Coronary artery (tissue), 2 donors: ENCODE results near the gene SLC43A1.

Experiments used
- DNase-seq: peaks from one replicate; pipeline ENCODE4 v3.0.0-alpha.2; 2017; ENCODE audit warnings: low spot score
- H3K27ac ChIP-seq, 2 donors: fragments of 200-600 bp; sonication (generic); one replicate each; pipeline ENCODE4 v1.5.1; 2016 to 2019
- H3K4me3 ChIP-seq: fragments of 200-600 bp; sonication (generic); 2 replicates; pipeline ENCODE4 v1.5.1; 2016; ENCODE audit warnings: mild to moderate bottlenecking, moderate library complexity
- TF ChIP-seq, protein P1 (sequence below): fragments of 200-600 bp; sonication (generic); IDR thresholded peaks from one replicate; pipeline ENCODE4 v1.5.1; 2019; ENCODE audit warnings: antibody characterized with exemption

Gene SLC43A1

DNA sequence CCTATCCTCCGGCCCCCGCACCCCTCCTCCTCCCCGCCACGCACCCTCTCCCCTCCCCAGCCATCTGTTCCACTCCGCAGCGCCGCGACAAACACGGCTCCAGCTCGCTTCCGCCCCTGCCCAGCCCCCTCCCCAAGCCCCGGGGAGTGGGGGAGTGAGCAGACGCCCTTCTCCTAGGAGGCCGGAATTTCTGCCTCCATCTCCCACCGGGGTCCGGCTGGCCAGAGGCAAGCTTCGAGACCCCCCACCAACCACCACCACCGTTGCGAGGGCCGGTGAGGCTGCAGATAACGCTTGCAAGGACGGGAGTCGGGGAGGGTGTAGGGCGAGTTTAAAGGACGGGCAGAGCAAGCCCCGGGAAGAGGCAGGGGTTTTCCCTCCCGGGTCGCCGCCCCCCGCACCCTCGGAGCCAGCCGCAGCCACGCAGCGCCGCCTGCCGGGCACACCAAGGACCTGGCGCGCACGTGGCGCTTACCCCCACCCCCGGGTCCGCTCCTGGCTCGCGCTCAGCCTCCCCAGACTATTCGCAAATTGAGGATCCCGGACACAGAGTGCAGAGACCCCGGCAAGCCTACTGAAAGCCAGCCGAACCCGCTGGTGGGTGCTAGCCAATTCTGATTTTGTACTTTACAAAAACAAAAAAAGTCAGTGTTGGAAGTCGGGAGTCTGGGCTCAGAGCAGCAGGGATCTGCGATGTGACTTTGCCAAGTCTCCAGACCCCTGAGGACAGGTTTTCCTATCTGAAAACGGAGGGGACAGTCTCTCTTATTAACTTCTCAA is 32.5 kb downstream of the SLC43A1 start:
- no peak for DNase-seq

DNA sequence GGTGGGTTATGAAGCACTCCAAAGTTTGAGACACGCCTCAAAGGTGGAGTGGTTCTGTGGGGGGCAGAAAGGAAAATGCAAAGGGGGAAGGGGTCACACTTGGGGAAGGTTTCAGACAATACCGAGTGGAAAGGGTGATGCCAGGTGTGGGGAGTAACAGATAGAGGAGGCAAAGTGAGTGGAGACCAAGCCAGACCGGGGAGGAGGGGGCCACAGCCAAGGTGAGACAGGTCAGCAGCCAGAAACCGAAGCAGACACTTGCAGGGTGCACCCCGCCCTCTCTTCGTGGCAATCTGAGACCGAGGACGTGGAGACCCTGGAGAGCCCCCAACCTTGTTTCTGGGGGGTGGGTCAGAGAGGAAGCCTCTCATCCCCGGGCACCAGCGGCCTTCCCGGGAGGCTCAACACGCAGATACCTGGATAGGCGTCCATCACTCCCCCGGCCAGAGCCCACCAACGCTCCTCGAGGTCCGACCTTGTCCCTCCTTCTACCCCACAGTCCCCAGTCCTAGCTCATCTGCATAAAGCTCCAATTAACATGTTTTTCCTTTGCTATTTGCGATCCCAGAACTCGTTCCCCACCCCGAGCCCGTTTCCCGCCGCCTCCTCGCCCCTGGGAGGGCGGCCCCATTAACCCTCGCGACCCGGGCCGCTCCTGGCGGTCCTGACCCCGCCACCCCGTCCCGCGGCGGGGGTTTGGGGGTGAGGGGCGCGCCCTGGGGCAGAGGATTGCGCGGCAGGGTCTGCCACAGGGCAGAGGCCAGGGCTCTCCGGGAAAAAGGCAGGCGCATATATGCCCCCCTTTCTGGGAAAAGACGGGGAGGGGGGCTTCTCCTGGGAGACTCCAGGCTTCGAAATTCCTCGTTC is 33.4 kb downstream of the SLC43A1 start:
- TF ChIP-seq, protein P1, sequence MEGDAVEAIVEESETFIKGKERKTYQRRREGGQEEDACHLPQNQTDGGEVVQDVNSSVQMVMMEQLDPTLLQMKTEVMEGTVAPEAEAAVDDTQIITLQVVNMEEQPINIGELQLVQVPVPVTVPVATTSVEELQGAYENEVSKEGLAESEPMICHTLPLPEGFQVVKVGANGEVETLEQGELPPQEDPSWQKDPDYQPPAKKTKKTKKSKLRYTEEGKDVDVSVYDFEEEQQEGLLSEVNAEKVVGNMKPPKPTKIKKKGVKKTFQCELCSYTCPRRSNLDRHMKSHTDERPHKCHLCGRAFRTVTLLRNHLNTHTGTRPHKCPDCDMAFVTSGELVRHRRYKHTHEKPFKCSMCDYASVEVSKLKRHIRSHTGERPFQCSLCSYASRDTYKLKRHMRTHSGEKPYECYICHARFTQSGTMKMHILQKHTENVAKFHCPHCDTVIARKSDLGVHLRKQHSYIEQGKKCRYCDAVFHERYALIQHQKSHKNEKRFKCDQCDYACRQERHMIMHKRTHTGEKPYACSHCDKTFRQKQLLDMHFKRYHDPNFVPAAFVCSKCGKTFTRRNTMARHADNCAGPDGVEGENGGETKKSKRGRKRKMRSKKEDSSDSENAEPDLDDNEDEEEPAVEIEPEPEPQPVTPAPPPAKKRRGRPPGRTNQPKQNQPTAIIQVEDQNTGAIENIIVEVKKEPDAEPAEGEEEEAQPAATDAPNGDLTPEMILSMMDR = no peak
- DNase-seq = no peak
- Histone ChIP-seq H3K27ac (no peak overlapping the region), H3K4me3 (peak overlapping the region; percentile 55)

More for the DNA sequence above, 32.5 kb downstream of the SLC43A1 start:
- TF ChIP-seq, protein P1 = peak; percentile 30
- Histone ChIP-seq H3K27ac (no peak overlapping the region), H3K4me3 (peak overlapping the region; percentile 55)

DNA sequence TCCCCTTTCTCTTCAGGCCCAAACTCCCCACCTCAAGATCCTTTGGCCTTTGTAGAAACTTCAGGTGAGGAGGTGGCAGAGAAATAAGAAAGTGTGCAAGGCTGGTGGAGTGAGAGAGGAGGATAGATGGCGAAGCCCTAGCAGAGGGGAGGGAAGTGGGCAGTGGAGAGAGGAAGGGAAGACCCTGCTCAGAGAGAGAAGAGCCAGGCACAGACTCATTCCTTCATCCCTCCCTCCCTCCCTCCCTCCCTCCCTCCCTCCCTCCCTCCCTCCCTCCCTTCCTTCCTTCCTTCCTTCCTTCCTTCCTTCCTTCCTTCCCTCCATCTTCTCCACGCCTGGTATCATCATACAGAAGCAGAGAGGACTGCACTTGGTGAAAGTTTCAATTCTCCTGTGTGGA is 34.2 kb downstream of the SLC43A1 start:
- Histone ChIP-seq H3K4me3 (no peak overlapping the region), H3K27ac (no peak overlapping the region)
- TF ChIP-seq, protein P1 = no peak
- no peak for DNase-seq

DNA sequence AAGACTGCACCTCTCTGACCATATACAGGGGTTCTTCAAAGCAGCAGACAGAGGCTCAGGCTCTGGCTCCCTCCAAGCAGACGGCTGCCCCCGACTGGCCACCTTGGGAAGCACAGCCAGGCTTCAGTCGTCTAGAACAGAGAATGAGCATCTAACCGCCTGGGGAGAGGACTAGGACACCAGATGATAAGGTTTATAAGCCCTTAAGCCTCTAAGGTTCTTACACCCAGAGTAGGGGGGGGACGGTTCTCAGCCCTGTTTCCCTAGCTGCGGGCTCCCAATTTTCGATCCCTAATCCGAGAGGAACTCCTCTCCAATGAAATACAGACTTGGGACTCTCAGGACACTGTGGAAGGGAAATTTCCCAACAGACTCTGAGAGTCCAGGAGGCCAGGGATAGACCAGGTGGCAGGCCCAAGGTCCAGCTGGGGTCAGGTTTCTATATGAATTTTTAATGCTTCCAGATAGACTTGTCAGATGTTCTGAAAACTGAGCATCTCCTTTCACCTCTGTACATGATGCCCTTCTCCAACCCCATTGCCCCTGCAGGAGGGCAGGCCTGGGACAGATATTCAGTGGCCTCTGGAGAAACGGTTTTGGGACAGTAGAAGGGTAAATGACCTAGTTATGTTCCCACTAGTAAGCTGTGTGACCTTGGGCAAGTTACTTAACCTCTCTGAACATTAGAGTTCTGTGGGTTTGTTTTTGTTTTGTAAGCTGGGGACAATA is 34.9 kb downstream of the SLC43A1 start:
- TF ChIP-seq, protein P1 = peak; percentile 52
- Histone ChIP-seq H3K27ac (no peak overlapping the region), H3K4me3 (no peak overlapping the region)
- no peak for DNase-seq

DNA sequence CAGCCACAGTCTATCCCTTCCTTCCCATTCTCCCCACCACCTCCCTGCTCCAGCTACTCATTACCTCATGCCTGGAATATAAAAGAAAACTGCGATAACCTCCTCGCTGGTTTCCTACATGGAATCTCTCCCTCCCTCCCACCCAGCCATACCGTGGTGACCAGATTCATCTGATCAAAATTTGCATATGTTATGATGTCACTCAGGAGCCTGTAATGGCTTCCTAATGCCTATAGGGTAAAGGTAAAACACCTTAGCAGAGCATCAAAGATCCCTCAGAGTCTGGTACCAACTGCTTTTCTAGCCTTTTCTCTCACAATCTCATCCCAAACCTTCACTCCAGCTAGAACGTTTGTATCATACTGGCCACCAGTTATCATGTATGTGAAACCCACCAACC is 35.6 kb downstream of the SLC43A1 start:
- DNase-seq = no peak
- no peak overlapping the region for H3K27ac ChIP-seq
- H3K4me3 ChIP-seq = no peak overlapping the region
- TF ChIP-seq, protein P1 = no peak

DNA sequence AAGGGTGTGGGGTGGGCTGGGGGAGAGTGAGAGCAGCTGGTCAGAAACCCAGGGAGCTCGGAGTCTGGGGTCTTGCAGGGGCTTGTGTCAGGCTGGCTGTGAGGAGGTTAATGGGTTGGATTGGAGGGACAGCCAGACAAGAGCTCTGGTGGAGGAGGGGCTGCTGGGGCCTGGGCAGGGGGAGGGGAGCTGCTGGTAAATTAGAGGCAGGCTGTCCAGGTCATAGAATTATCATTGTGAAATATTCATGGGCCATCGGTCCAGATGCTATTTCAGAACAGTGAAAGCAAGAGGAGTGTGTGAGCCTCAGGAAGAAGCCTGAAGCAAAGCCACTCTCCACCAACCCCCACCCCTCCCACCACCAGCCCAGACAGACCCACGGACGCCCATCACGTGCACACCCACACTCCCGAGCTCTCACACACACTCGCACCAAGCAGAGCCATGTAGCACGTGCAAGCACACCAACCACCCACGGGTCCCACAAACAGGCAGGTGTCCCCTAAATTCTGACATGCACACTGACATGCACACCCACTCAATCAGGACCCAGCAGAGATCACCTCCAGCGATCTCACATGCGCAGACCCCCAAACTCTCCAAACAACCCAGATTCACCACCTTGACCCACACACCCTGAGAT is 36.4 kb downstream of the SLC43A1 start:
- TF ChIP-seq, protein P1 = no peak
- no peak overlapping the region for H3K4me3 ChIP-seq
- H3K27ac ChIP-seq = no peak overlapping the region
- no peak for DNase-seq
